Inferior parietal cortex (tissue), 1 donor: ENCODE data around the gene PTMS.

ENCODE experiments used
- DNase-seq: peaks from one replicate; pipeline ENCODE4 v3.0.0-alpha.2; 2016; ENCODE audit errors: extremely low spot score

PTMS gene

DNA sequence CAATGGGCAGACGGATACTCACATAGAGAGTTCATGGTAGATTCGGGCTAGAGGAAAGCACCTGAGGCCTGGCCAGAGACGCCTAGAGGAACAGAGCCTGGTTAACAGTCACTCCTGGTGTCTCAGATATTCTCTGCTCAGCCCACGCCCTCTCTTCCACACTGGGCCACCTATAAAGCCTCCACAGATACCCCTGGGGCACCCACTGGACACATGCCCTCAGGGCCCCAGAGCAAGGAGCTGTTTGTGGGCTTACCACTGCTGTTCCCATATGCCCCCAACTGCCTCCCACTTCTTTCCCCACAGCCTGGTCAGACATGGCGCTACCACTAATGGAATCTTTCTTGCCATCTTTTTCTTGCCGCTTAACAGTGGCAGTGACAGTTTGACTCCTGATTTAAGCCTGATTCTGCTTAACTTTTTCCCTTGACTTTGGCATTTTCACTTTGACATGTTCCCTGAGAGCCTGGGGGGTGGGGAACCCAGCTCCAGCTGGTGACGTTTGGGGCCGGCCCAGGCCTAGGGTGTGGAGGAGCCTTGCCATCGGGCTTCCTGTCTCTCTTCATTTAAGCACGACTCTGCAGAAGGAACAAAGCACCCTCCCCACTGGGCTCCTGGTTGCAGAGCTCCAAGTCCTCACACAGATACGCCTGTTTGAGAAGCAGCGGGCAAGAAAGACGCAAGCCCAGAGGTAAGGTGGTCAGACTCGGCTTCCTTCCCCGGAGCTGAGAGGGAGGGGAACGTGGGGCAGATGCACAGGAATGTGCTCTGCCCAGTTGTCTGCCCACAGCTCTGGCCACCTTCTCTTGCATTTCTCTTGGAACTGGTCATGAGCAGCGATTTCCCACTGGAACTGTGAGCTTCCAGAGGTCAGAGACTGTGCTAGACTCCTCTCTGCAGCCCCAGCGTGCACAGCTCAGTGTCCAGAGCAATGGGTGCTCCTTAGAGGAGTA, 23.1 kb downstream of the PTMS start, which contains the start of gene CD4:
CD4 (plus strand) TSS at position 557 of the 953 bp plus-strand sequence. CDS start 10,611 bp downstream, outside the sequence.
- no peak for DNase-seq

DNA sequence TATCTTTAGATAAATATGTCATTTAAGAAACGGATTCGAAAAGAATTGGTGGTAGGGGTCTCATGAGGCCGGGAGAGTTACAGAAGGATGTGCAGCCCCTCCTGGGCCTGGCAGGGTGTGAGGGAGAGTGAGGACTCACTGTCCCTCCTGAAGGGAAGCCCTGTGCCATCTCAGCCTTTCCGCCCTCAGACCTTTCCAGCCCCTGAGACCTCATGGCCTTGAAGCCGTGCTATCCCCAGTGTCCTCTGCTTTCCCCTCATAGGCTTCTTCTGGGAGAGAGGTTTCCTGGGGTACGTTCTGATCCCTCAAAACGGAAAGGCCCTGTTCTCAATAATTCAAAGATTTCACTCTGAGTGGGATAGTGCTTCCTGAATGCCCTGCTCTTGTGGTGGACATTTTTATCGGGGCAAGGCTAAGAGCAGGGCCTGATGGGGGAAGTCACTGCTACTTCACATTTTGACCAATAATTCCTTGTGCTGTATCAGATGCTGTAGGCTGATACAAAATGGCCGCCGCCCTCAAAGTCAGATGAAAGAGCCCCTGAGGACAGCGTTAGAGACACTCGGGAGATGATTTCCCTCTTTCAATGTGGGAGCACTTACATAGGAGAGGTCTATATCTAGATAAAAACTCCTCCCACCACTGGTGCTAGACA, 24.5 kb downstream of the PTMS start:
- no peak for DNase-seq

DNA sequence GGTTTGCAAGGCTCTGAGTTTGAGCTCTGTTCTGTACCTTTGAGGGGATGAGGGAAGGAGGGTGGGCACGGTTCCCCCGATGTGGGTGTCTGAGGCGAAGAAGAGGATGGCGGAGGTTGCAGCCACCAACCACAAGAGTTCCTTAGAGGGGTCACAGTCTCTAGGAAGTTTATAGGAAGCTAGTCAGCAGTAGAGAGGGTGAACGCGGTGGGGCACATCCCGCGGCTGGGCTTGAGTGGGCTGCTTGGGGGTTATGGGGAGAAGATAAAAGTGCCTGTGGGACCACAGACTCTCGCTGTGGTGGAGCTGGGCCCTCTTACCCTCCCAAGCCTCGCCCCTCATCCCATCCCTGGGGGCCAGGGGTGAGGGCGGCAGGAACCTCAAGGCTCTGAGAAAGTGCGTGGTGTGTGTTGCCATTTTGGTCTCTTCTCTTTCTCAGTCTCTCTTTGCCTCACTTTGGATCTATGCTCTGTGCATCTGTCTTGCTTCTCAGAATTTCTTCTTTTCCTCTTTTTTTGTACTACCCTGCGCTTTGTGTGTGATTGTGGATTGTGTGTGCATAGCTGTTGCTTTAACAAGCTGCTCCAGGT, 25.9 kb downstream of the PTMS start:
- no peak for DNase-seq

GRCh38 chr12:6792522-6793201, 26.5 kb downstream of the PTMS start:
- no peak for DNase-seq

- DNase-seq, result no peak
Measured at GRCh38 chr12:6795088-6795487, 28.9 kb downstream of the PTMS start.

- DNase-seq, result no peak
Measured at GRCh38 chr12:6796576-6796975, 30.4 kb downstream of the PTMS start.

GRCh38 chr12:6799147-6799546, 33.0 kb downstream of the PTMS start:
- no peak for DNase-seq

GRCh38 chr12:6807170-6807569, 41.0 kb downstream of the PTMS start:
- no peak for DNase-seq

DNA sequence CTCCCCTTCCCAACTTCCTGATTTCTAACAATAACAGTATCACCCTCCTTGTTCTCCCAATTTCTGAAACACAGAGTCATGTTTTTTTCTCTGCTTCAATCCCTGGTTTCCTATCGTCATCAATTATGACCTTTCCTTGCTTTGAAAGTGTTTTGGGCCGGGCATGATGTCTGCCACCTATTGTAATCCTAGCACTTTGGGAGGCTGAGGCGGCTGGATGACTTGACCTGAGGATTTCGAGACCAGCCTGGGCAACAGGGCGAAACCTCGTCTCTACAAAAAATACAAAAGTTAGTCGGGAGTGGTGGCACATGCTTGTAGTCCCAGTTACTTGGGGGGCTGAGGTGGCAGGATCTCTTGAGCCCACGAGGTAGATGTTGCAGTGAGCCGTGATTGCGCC, 42.9 kb downstream of the PTMS start:
- no peak for DNase-seq

DNA sequence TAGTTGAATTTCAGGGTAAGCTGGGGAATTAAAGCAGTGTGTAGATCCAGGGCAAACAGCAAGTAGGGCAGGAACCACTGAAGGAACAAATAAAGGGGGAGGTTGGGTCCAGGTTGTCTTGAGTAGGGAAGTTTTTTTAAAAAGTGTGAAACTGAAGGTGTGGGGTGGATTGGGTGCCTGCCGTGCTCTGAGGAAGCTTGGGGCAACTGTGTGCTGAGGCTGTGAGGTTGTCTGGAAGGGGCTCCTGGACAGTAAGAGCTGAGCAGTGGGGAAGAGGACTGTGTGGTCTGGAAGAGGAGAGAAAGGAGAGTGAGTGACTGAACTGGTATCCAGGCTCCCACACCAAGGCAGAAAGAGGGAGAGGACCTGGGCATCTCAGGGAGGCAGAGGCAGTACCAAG, 44.6 kb downstream of the PTMS start:
- no peak for DNase-seq

GRCh38 chr12:6813363-6813762, 47.2 kb downstream of the PTMS start:
- no peak for DNase-seq

GRCh38 chr12:6816598-6816997, 50.4 kb downstream of the PTMS start:
- DNase-seq, result no peak

DNA sequence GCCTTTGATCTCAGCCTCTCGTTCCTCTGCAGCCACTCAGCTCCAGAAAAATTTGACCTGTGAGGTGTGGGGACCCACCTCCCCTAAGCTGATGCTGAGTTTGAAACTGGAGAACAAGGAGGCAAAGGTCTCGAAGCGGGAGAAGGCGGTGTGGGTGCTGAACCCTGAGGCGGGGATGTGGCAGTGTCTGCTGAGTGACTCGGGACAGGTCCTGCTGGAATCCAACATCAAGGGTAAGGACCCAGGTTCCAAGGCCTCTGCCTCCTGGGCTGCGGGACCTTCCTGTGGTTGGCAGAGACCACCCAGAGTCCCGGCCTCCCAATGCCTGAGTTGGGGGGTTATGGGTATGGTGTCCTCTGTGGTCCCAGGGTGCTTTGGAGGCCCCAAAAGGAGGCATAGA, 50.9 kb downstream of the PTMS start:
- no peak for DNase-seq

- no peak for DNase-seq
Measured at GRCh38 chr12:6817662-6818157, 51.5 kb downstream of the PTMS start.

DNA sequence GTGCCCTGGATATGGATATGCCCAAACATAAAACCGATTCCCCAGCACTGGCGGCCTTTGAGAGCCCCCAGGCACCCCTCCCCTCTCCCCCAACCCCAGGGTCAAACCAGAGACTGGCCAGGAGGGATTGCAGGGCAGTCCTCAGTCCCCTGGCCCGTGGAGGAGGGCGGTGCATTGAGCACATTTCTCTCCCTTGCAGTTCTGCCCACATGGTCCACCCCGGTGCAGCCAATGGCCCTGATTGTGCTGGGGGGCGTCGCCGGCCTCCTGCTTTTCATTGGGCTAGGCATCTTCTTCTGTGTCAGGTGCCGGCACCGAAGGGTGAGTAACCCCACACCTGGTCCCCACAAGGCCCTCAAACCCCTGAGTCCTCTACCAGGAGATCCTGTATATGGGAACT, 52.1 kb downstream of the PTMS start:
- DNase-seq, result no peak

DNA sequence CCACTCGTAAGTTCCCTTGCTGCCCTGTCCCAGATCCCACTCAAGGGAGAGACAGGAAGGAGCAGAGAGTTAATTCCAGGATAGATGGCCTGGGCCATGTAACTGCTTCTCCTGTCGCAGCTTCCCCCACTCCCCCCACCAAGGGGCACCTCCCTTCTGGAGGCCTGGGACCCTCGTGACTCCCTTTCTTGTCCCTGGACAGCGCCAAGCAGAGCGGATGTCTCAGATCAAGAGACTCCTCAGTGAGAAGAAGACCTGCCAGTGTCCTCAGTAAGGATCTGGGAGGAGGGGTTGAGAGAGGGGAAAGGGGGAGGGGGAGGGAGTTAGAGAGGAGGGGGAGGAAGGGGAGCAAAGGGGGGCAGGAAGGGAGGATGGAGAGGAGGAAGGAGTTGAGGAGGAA, 52.5 kb downstream of the PTMS start:
- DNase-seq, result no peak

DNA sequence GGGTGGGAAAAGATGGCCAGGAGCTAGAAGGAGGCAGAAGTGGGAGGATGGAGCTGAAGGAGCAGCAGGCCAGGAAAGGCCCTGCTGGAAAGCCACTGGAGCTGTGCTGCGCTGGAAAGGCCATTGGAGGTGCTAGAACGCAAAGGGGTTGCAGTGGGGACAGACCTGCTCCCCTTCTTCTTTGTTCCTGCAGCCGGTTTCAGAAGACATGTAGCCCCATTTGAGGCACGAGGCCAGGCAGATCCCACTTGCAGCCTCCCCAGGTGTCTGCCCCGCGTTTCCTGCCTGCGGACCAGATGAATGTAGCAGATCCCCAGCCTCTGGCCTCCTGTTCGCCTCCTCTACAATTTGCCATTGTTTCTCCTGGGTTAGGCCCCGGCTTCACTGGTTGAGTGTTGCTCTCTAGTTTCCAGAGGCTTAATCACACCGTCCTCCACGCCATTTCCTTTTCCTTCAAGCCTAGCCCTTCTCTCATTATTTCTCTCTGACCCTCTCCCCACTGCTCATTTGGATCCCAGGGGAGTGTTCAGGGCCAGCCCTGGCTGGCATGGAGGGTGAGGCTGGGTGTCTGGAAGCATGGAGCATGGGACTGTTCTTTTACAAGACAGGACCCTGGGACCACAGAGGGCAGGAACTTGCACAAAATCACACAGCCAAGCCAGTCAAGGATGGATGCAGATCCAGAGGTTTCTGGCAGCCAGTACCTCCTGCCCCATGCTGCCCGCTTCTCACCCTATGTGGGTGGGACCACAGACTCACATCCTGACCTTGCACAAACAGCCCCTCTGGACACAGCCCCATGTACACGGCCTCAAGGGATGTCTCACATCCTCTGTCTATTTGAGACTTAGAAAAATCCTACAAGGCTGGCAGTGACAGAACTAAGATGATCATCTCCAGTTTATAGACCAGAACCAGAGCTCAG, 53.2 kb downstream of the PTMS start:
- DNase-seq, result no peak

- no peak for DNase-seq
Measured at GRCh38 chr12:6820166-6820565, 54.0 kb downstream of the PTMS start.
